Coronary artery (tissue), 2 donors: ENCODE measurements around the gene CRYBA4.
A peak's percentile ranks its signal among the peaks of the same experiment; 100 is the strongest.

Experiments
- DNase-seq: peaks from one replicate; pipeline ENCODE4 v3.0.0-alpha.2; 2017; ENCODE audit warnings: low spot score
- H3K27ac ChIP-seq, 2 donors: fragments of 200-600 bp; sonication (generic); one replicate each; pipeline ENCODE4 v1.5.1; 2016 to 2019
- H3K4me3 ChIP-seq: fragments of 200-600 bp; sonication (generic); 2 replicates; pipeline ENCODE4 v1.5.1; 2016; ENCODE audit warnings: mild to moderate bottlenecking, moderate library complexity
- CTCF ChIP-seq: fragments of 200-600 bp; sonication (generic); IDR thresholded peaks from one replicate; pipeline ENCODE4 v1.5.1; 2019; ENCODE audit warnings: antibody characterized with exemption

The CRYBA4 gene

DNA sequence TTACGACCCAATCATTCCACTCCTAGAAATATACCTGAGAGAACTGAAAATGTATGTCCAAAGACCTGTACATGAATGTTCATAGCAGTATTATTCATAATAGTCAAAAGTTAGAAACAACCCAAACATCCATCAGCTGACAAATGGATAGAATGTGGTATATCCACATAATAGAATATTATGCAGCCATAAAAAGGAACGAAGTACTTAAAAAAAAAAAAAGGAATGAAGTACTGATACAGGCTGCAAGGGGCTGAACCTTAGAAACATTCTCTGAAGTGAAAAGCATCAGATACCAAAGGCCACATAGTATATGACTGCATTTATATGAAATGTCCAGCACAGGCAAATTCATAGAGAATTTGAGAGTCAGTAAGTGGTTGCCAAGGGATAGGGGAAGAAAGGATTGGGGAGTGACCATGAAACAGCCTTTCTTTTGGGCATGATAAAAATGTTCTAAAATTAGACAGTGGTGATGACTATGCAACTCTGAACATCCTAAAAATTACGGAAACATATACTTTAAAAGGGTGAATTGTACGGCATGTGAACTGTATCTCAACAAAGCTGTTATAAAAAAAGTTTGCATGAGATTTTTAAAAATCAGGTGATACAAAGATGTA lies 33.7 kb upstream of the CRYBA4 start:
- peak overlapping the region in 1 of 2 donors; percentile 93 for H3K27ac ChIP-seq
- DNase-seq: no peak
- H3K4me3 ChIP-seq: no peak overlapping the region
- TF ChIP-seq CTCF: no peak

GRCh38 chr22:26588729-26589366 lies 32.9 kb upstream of the CRYBA4 start:
- Histone ChIP-seq H3K4me3 (peak overlapping the region; percentile 93), H3K27ac (peak overlapping the region; percentile 67 to 93)
- DNase-seq: no peak
- no peak for TF ChIP-seq CTCF

GRCh38 chr22:26589367-26589844 lies 32.4 kb upstream of the CRYBA4 start:
- no peak for TF ChIP-seq CTCF
- DNase-seq: peak; percentile 79
- peak overlapping the region; percentile 93 for H3K4me3 ChIP-seq
- H3K27ac ChIP-seq: peak overlapping the region; percentile 67 to 93

DNA sequence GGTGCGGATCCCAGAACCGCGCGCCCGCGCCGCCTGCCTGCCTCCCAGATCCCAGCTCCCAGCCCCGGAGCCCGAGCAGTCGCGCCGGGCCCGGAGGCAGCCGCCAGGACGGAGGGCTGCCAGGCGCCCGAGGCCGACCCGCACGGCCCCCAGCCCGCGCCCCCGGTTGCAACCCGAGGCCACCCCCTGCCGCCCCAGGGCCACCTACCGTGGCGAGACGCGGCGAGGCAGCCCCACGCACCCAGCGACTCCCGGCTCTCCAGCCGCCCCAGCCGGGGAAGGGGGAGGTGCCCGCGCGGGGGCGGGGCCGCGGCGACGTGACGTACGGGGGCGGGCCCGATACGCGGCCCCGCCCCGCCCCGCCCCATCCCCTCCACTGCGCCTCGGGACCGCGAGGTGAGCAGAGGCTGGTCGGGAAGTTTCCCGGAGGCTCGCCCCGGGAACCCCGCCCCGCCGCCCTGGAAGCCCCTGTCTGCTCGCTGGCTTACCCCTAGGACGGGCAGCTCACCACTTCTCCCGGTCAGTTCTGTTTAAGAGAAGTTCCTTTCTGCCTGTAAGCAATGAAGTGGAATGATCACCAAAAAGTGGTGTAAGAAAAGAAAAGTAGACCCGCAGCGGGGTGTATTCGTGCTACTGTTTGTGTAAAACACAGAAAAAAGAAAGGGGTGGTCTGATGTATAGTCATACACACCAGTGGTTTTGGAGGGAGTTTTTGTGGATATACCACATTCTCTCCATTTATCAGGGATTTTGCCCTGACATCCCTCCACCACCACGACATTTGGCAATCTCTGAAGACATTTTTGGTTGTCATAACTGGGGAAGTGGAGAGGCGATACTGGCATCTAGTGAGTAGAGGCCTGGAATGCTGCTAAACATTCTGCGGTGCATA lies 31.7 kb upstream of the CRYBA4 start, which contains the start of gene TPST2:
Gene TPST2 (minus strand): TSS at position 288 of the 892 bp plus-strand sequence. CDS start 48,502 bp downstream, outside the sequence.
- TF ChIP-seq CTCF: no peak
- DNase-seq: peak; percentile 88
- peak within 1 kb of the TSS; percentile 93 for H3K4me3 ChIP-seq
- H3K27ac ChIP-seq: peak within 1 kb of the TSS; percentile 67 to 93

- no peak overlapping the region for H3K27ac ChIP-seq
- no peak for TF ChIP-seq CTCF
- no peak overlapping the region for H3K4me3 ChIP-seq
- no peak for DNase-seq
Measured at GRCh38 chr22:26592421-26592891, 29.3 kb upstream of the CRYBA4 start.

DNA sequence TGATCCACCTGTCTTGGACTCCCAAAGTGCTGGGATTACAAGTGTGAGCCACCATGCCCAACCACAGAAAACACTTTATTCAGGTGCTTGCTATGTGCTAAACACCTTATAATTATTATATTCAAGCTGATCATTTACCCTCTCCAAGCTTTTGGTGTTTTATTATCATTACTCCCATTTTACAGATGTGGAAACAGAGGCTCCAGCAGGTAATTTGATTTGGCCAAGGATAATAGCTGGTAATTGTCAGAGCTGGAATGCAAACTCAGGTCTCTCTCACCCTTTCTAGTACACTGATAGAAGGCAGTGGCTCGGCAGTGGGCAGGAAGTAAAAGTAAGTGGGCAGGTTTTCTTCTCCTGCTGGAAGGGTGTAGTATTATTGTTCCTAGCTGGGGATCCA lies 28.0 kb upstream of the CRYBA4 start:
- TF ChIP-seq CTCF: no peak
- no peak overlapping the region for H3K27ac ChIP-seq

More for the DNA sequence above, 28.0 kb upstream of the CRYBA4 start:
- no peak for DNase-seq
- no peak overlapping the region for H3K4me3 ChIP-seq
